Activated naive CD8-positive, alpha-beta T cell treated with anti-CD3 and anti-CD28 coated beads, Interleukin-2, amount 50 U/mL, for 16 hours (primary cell): ENCODE results near the gene JAK1.
"Not testable (repeated sequence)": the region's sequence is repeated elsewhere in the genome, so short reads cannot be mapped to it uniquely, and the experiment has no call there.

Experiments used
- DNase-seq: peaks from one replicate; pipeline ENCODE4 v3.0.0-alpha.2; 2020; ENCODE audit warnings: low read depth, low spot score

The JAK1 gene

GRCh38 chr1:64841330-64842065, 124.9 kb downstream of the JAK1 start:
- no peak for DNase-seq

- DNase-seq: no peak
Observed at GRCh38 chr1:64839732-64840405, 126.5 kb downstream of the JAK1 start.

GRCh38 chr1:64839261-64839660, 127.1 kb downstream of the JAK1 start:
- no peak for DNase-seq

- DNase-seq: no peak
Observed at GRCh38 chr1:64838486-64838885, 127.9 kb downstream of the JAK1 start.

- no peak for DNase-seq
Observed at GRCh38 chr1:64836802-64837201, 129.5 kb downstream of the JAK1 start.

GRCh38 chr1:64834734-64835133, 131.6 kb downstream of the JAK1 start:
- no peak for DNase-seq

- DNase-seq: no peak
Observed at GRCh38 chr1:64830030-64830651, 136.2 kb downstream of the JAK1 start.

- no peak for DNase-seq
Observed at GRCh38 chr1:64829411-64830029, 136.8 kb downstream of the JAK1 start.

GRCh38 chr1:64828829-64829228, 137.5 kb downstream of the JAK1 start:
- DNase-seq: no peak

- no peak for DNase-seq
Observed at GRCh38 chr1:64826991-64827390, 139.4 kb downstream of the JAK1 start.

- DNase-seq: peak; percentile 27
Observed at GRCh38 chr1:64823691-64824476, 142.5 kb downstream of the JAK1 start.

- DNase-seq: no peak
Observed at GRCh38 chr1:64822621-64823020, 143.7 kb downstream of the JAK1 start.

- DNase-seq: not testable (repeated sequence)
Observed at GRCh38 chr1:64820572-64820971, 145.8 kb downstream of the JAK1 start.

- DNase-seq: not testable (repeated sequence)
Observed at GRCh38 chr1:64817364-64817763, 149.0 kb downstream of the JAK1 start.

- no peak for DNase-seq
Observed at GRCh38 chr1:64814427-64814826, 151.9 kb downstream of the JAK1 start.

- DNase-seq: no peak
Observed at GRCh38 chr1:64811131-64811530, 155.2 kb downstream of the JAK1 start.

GRCh38 chr1:64810001-64810400, 156.3 kb downstream of the JAK1 start:
- DNase-seq: no peak

- DNase-seq: no peak
Observed at GRCh38 chr1:64809309-64809708, 157.0 kb downstream of the JAK1 start.

GRCh38 chr1:64801851-64802523, 164.4 kb downstream of the JAK1 start:
- no peak for DNase-seq

- DNase-seq: no peak
Observed at GRCh38 chr1:64798872-64799271, 167.5 kb downstream of the JAK1 start.
